Mucosa of stomach (tissue), 1 donor: ENCODE results near the gene PRR3.
A peak's percentile ranks its signal among the peaks of the same experiment; 100 is the strongest.

Source experiments
- H3K27me3 ChIP-seq: one replicate; pipeline ENCODE4 v1.7.0; 2013; ENCODE audit warnings: mild to moderate bottlenecking, low read length; ENCODE audit not compliant: control insufficient read depth, insufficient read depth
- H3K36me3 ChIP-seq: one replicate; pipeline ENCODE4 v1.7.0; 2013; ENCODE audit warnings: low read length; ENCODE audit not compliant: control insufficient read depth, insufficient read depth
- H3K4me1 ChIP-seq: one replicate; pipeline ENCODE4 v1.7.0; 2013; ENCODE audit warnings: mild to moderate bottlenecking, low read length; ENCODE audit not compliant: control insufficient read depth, insufficient read depth
- H3K4me3 ChIP-seq: one replicate; pipeline ENCODE4 v1.7.0; 2013; ENCODE audit warnings: low read length
- H3K9ac ChIP-seq: one replicate; pipeline ENCODE4 v1.7.0; 2013; ENCODE audit warnings: mild to moderate bottlenecking, low read length, moderate library complexity
- H3K9me3 ChIP-seq: one replicate; pipeline ENCODE4 v1.7.0; 2013; ENCODE audit warnings: mild to moderate bottlenecking, low read length, moderate library complexity; ENCODE audit not compliant: control insufficient read depth
- donor health status: Pancreatic carcinoma.

Gene PRR3

DNA sequence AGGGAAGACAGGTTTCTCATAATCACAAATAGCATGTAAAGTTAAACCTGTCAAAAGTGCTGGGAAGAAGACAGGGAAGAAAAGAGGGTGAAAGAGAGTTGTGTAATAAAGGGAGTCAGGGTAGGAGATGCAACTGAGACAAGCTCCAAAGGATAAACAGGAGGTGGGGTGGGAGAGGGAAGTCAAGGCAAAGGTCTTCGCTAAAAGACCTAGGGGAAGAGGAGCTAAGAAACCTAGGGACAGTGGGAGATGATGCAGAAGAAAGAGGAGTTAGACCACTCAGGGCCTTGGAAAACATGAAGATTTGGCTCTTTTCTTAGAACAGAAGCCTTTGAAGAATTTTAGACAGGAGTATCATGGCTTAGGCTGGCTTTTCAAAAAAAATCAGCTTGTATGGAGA lies 7.0 kb downstream of the PRR3 start:
- H3K9me3 ChIP-seq: no peaks in the 10 kb centered on the region
- no peaks in the 10 kb centered on the region for H3K36me3 ChIP-seq
- H3K4me1 ChIP-seq: no peaks in the 10 kb centered on the region
- no peak overlapping the region for H3K4me3 ChIP-seq
- H3K27me3 ChIP-seq: no peaks in the 10 kb centered on the region
- no peak overlapping the region for H3K9ac ChIP-seq

- Histone ChIP-seq H3K9me3 (no peaks in the 10 kb centered on the region), H3K9ac (no peak overlapping the region), H3K4me3 (no peak overlapping the region), H3K27me3 (no peaks in the 10 kb centered on the region), H3K4me1 (peaks cover 7% of the 10 kb centered on the region), H3K36me3 (no peaks in the 10 kb centered on the region)
Measured at GRCh38 chr6:30565772-30566171, 8.7 kb downstream of the PRR3 start.

DNA sequence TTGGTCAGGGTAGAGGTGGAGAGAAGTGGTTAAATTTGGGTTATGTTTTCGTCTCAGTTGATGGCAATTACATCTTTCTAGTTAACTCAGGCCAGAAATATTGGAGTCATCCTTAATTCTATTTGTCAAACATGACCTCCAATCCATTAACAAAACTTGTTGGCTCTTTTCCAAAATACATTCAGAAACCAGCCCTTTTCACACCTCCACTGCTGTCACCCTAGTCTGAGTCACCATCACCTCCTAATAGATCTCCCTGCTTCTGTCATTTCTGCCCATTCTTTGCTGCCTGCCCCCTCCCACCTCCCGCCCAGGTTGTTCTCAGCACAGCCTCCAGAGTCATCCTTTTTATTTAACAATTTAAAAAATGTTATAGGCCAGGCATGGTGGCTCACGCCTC lies 11.2 kb downstream of the PRR3 start:
- H3K4me3 ChIP-seq: no peak overlapping the region
- no peaks in the 10 kb centered on the region for H3K36me3 ChIP-seq
- no peaks in the 10 kb centered on the region for H3K27me3 ChIP-seq
- H3K4me1 ChIP-seq: peaks cover 18% of the 10 kb centered on the region
- no peak overlapping the region for H3K9ac ChIP-seq
- no peaks in the 10 kb centered on the region for H3K9me3 ChIP-seq

GRCh38 chr6:30570263-30570662 lies 13.2 kb downstream of the PRR3 start:
- Histone ChIP-seq H3K36me3 (no peaks in the 10 kb centered on the region), H3K4me1 (peaks cover 30% of the 10 kb centered on the region), H3K9me3 (no peaks in the 10 kb centered on the region), H3K4me3 (peak overlapping the region; percentile 32), H3K9ac (peak overlapping the region; percentile 70), H3K27me3 (no peaks in the 10 kb centered on the region)

- H3K4me3 ChIP-seq: peak overlapping the region; percentile 32
- peaks cover 30% of the 10 kb centered on the region for H3K4me1 ChIP-seq
- no peaks in the 10 kb centered on the region for H3K9me3 ChIP-seq
- H3K27me3 ChIP-seq: no peaks in the 10 kb centered on the region
- H3K36me3 ChIP-seq: no peaks in the 10 kb centered on the region
- peak overlapping the region; percentile 70 for H3K9ac ChIP-seq
Measured at GRCh38 chr6:30570740-30571074, 13.6 kb downstream of the PRR3 start.

DNA sequence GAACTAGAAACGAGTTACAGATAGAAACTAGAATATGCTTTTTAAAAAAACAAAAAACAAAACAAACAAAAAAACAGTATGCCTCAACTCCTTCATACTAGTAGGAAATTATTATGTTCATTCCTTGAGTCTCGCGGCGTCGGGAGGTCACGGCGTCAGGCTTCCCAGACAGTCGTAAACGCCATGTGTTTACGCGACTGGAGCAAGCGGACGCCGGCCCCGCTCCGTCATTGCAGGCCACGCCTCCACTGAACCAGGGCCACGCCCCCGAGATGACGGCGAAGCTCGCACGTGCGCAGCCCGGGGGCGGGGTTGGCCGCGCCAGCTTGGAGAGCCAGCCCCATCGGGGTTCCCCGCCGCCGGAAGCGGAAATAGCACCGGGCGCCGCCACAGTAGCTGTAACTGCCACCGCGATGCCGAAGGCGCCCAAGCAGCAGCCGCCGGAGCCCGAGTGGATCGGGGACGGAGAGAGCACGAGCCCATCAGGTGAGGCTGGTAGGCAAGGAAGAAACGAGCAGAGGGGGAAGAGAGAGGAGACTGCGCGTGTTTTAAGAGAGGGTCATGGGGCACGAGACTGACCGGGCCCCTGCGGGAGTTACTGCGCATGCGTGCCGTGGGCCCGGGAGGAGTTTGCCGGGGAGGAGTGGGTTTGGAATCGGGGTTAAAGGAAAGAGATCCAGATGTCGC lies 14.1 kb downstream of the PRR3 start, which contains the start of gene ABCF1:
TSS of gene ABCF1 (plus strand) at position 368 of the 687 bp plus-strand sequence. CDS start at position 414, 46 bp downstream.
- H3K4me3 ChIP-seq: peak within 1 kb of the TSS; percentile 68

DNA sequence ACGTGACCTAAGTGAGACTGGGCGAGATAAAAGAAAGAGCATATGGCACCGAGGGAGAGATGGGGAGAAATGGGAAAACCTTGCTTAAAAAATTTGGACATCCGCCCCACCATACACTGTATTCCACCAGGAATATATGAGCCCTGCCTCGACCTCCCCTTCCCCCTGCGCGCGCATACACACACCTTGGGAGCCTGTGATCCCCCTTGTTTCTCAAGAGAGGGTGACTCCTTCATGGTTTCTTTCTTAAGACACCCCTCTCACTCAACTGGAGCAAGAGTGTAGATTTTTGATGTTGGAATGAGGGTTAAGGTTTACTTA lies 14.6 kb downstream of the PRR3 start:
- no peaks in the 10 kb centered on the region for H3K36me3 ChIP-seq
- H3K9ac ChIP-seq: peak overlapping the region; percentile 86
- no peaks in the 10 kb centered on the region for H3K9me3 ChIP-seq
- no peaks in the 10 kb centered on the region for H3K27me3 ChIP-seq
- peaks cover 30% of the 10 kb centered on the region for H3K4me1 ChIP-seq
- H3K4me3 ChIP-seq: peak overlapping the region; percentile 68

More for the DNA sequence above, 14.1 kb downstream of the PRR3 start, which contains the start of gene ABCF1:
- Histone ChIP-seq H3K27me3 (no peaks in the 10 kb centered on the region), H3K9ac (peak within 1 kb of the TSS; percentile 86), H3K9me3 (no peaks in the 10 kb centered on the region), H3K4me1 (peaks cover 30% of the 10 kb centered on the region), H3K36me3 (no peaks in the 10 kb centered on the region)

DNA sequence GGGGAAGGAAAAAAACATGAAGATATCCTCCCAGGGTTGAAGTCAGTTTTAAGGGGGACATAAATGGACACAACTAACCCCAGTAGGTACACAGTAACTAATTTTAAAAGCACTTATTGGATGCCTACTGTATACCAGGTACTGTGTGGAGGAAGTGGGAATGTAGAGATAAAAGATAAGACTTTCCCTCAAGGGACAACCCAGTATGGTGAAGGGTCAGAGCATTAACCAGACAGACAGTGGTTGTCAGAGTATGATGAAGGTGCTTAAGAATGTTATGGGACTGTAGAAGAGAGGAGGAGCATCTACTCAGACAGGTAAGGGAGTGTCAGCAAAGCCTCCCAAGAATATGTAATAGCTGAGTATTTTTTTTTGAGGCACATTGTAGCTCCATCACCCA lies 15.1 kb downstream of the PRR3 start:
- no peaks in the 10 kb centered on the region for H3K9me3 ChIP-seq
- H3K9ac ChIP-seq: peak overlapping the region; percentile 86
- peaks cover 30% of the 10 kb centered on the region for H3K4me1 ChIP-seq
- H3K36me3 ChIP-seq: no peaks in the 10 kb centered on the region
- peak overlapping the region; percentile 68 for H3K4me3 ChIP-seq
- no peaks in the 10 kb centered on the region for H3K27me3 ChIP-seq

DNA sequence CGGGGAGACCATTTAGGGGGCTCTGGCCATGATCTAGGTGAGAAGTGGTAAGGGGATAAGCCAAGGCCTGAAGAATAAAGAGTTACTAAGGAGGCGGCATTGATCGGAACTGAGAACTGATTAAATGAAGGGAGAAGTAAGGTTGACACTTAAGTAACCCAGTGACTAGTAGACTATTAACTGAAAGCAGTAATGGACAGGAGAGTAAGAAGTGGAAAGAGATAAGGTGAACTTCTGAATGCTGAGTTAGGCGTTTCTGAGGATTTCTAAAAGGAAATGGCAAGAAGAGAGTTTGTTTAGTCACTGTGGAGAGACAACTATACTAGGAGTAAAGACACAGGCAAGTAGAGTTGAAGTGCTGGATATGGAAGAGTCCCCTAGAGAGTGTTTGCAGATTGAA lies 16.0 kb downstream of the PRR3 start:
- H3K36me3 ChIP-seq: peaks cover 3% of the 10 kb centered on the region
- H3K4me3 ChIP-seq: no peak overlapping the region
- no peaks in the 10 kb centered on the region for H3K27me3 ChIP-seq
- H3K9ac ChIP-seq: no peak overlapping the region
- H3K9me3 ChIP-seq: no peaks in the 10 kb centered on the region
- peaks cover 30% of the 10 kb centered on the region for H3K4me1 ChIP-seq

DNA sequence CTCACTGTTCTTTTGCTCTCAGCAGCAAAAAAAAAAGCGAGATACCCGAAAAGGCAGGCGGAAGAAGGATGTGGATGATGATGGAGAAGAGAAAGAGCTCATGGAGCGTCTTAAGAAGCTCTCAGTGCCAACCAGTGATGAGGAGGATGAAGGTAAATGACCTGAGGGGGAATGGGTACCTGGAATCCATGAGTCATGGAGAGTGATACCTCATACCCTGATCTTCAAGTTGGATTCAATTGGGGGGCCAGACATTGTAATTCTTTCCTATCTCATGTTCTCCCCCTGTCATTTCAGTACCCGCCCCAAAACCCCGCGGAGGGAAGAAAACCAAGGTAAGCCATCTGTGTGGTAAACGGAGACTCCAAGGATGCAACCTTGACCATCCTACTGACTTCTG lies 21.0 kb downstream of the PRR3 start:
- peaks cover 12% of the 10 kb centered on the region for H3K36me3 ChIP-seq

DNA sequence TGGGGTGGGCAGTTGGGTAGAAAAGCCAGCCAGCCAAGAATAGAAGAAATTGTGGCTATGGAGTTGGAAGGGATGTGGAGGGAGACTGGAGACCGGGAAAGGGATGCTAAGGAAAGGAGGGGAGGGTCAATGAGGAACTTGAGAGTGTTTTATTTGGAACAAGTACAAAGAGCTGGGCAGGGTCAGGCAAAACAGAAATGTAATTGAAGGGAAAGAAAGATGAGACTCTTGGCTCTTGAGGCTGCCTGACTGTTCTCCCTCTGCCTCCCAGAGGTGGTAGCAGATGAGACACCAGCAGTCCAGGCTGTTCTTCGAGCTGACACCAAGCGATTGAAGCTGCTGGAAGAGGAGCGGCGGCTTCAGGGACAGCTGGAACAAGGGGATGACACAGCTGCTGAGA lies 26.8 kb downstream of the PRR3 start:
- Histone ChIP-seq H3K9me3 (no peaks in the 10 kb centered on the region), H3K4me1 (no peaks in the 10 kb centered on the region), H3K9ac (no peak overlapping the region), H3K36me3 (peaks cover 38% of the 10 kb centered on the region), H3K4me3 (no peak overlapping the region), H3K27me3 (no peaks in the 10 kb centered on the region)

More for the DNA sequence above, 21.0 kb downstream of the PRR3 start:
- peaks cover 11% of the 10 kb centered on the region for H3K4me1 ChIP-seq
- H3K9ac ChIP-seq: no peak overlapping the region
- H3K27me3 ChIP-seq: no peaks in the 10 kb centered on the region
- H3K4me3 ChIP-seq: no peak overlapping the region
- H3K9me3 ChIP-seq: no peaks in the 10 kb centered on the region

DNA sequence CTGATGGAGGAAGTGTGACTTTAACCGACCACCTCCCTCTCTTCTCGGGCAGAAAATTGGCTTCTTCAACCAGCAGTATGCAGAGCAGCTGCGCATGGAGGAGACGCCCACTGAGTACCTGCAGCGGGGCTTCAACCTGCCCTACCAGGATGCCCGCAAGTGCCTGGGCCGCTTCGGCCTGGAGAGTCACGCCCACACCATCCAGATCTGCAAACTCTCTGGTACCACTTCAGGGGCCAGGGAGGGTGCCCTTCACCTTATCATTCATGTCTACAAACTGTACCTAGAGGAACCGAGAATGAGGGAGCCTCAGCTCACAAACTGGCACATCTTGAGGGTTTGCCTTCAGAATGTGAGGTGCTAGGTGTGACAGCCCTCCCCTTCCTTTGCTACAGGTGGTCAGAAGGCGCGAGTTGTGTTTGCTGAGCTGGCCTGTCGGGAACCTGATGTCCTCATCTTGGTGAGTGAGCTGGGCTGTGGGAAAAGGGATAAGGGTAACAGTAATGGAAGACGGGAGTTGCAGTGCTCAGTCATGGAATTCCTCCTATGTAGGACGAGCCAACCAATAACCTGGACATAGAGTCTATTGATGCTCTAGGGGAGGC lies 32.8 kb downstream of the PRR3 start:
- Histone ChIP-seq H3K36me3 (peaks cover 31% of the 10 kb centered on the region), H3K4me3 (no peak overlapping the region), H3K4me1 (no peaks in the 10 kb centered on the region), H3K27me3 (no peaks in the 10 kb centered on the region), H3K9ac (no peak overlapping the region), H3K9me3 (no peaks in the 10 kb centered on the region)
